GM19397 (cell line): Measurements from ENCODE around the gene PRKCZ.

Source experiments
- ATAC-seq: cut with Tn5 transposase; IDR thresholded peaks from one replicate; pipeline ENCODE4 v1.9.1; 2021; ENCODE audit warnings: mild to moderate bottlenecking, moderate library complexity; ENCODE audit not compliant: unreplicated experiment

PRKCZ gene

DNA sequence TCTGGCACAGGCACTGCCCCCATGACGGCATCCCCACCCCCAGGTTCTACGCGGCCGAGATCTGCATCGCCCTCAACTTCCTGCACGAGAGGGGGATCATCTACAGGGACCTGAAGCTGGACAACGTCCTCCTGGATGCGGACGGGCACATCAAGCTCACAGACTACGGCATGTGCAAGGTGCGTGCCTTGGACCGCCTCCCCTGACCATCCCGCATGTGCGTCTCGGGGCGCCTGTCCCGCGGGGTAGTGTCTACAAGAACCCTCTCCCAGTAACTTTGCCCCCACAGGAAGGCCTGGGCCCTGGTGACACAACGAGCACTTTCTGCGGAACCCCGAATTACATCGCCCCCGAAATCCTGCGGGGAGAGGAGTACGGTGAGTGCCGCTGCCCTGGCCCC lies 121.8 kb downstream of the PRKCZ start:
- ATAC-seq: no peak

DNA sequence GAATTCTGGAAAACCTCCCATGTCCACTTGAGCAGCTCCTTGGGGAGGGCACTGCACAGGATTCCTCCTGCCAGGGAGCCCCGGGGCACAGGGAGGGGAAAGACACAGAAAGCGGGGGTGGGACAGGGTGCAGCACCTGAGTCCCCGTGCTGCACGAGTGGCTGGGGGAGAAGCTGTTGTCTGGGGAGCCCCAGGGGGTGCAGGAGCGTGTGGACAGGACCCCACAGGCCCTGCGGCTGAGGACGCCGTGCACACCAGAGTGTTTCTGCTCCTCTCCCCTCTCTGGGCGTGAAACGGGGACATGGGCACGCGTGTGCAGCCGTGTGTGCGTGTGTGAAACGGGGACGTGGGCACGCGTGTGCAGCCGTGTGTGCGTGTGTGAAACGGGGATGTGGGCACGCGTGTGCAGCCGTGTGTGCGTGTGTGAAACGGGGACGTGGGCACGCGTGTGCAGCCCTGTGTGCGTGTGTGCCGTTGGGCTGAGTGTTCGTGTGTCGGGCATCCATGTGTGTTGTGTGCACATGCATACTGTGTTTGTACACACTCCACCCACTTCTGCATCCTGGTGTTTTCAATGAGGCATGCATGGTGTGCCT lies 122.4 kb downstream of the PRKCZ start:
- ATAC-seq: no peak

DNA sequence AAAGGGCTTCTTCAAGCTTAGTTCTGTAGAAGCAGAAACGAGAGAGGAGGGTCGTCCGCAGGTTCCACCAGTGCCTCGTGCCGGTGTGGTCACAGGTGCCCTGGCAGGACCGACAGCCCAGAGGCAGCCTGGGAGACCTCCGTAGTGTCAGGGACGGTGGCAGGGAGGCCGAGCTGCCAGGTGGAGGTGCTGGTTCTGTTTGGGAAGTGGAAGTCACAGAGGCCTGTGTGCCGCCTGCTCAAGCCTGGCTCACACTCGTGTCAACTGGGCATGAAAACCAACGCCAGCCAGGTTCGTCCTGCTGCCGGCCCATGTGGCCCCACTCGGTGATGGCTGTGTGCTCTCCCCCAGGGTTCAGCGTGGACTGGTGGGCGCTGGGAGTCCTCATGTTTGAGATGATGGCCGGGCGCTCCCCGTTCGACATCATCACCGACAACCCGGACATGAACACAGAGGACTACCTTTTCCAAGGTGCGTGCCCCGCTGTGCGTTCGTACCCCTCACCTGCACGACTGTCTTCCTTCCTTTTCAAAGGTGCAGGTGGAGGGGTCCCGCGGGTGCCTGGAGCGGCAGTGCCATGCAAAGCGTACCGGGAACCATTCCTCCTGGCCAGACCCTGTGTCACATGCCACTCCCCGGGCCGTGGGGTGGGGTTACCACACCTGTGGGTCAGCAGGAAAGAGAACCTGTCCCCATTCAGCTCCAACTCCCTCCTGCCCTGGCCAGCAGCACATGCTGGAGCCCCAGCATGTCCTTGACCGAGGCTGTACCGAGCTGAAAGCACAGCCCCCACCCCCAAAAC lies 123.5 kb downstream of the PRKCZ start:
- no peak for ATAC-seq

DNA sequence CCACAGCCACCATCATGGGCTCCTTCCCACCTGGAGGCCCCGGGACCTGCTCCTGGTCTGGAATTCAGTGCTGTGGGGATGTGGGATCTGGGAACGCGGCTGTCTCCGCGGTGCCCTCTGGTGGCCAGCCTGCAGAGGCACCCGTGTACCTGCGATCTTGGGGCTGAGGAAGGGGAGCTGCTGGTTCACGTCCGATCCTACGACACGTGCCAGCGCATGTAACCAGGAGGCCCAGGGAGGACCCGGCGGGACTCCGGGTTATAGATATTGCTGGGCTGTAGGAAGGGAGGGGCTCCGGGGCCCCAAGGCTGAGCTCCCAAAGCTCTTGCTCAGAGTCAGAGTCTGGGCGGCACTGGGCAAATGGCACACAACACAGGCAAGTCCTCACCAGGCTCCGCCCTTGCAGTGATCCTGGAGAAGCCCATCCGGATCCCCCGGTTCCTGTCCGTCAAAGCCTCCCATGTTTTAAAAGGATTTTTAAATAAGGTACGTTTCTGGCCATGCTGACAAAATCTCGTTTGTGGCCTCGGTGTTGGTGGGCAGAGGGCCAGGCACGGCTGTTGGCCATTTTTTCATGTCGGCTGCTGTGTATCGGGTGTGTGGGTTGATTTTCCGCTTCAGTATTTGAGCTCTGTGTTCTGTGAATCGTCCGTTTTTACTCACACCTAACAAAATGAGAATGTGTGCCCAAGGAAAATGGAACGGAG lies 124.3 kb downstream of the PRKCZ start:
- no peak for ATAC-seq

DNA sequence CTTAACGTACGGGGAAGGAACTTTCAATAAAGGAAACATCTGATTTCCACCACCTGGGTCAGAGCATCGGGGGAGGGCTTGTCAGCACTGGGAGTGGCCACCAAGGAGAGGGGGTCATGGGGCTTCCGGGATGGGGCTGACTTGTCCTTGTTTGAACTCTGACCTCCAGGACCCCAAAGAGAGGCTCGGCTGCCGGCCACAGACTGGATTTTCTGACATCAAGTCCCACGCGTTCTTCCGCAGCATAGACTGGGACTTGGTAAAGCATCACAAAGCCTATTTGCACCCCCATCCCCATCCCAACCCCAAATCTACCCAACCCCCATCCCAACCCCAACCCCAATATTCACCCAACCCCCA lies 124.8 kb downstream of the PRKCZ start:
- no peak for ATAC-seq

DNA sequence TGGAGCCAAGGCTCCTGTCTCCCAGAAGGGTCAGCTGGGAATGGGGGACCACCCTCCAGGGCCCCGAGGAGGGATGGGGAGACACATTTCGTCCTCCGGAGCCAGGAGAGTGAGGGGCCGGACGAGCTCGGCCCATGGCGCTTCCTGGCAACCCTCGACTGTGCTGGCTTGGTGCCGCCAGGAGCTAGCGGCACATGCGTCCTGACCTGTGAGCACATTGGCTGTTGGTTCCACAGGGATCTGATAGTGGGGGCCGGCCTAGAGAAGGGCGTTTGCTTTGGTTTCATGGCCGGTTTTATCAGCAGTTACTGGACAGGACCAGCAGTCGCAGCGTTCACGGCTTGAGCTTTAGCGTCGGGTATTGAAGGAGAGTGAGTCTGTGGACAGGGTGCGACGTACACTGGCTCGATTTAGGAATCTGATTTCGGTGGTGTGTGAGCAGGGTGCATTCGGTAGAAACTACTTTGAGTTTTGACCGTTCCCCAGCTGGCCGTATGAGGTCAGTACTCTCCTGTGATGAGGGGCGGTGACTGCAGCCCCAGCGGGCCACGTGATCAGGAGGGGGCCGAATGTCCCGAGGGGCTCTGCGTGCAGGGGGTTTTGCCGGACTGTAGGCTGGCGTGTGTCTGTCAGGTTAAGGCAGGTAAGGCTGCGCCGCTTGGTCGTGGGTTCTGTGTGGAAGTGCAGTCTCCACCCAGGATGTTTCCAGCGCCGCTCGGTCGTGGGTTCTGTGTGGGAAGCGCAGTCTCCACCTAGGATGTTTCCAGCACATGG lies 125.7 kb downstream of the PRKCZ start:
- no peak for ATAC-seq

DNA sequence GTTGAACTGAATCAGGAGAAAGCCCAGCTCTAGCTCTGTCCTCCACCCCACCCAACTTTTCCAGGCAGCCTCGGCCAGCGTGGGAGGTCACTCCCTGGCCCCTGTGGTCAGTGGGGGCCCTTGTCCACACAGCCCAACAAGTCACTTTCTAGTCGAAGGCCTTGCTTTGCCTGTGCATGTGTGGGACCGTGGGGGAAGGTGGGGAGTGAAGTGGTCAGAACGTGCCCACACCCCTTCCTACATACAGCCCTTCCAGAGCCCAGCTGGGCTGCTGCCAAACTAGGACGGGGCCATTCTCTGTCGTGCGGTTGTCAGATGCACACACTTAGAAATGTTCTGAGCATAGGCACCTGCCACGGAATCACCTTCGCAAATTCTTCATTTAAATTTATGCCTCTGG lies 126.4 kb downstream of the PRKCZ start:
- ATAC-seq: no peak

DNA sequence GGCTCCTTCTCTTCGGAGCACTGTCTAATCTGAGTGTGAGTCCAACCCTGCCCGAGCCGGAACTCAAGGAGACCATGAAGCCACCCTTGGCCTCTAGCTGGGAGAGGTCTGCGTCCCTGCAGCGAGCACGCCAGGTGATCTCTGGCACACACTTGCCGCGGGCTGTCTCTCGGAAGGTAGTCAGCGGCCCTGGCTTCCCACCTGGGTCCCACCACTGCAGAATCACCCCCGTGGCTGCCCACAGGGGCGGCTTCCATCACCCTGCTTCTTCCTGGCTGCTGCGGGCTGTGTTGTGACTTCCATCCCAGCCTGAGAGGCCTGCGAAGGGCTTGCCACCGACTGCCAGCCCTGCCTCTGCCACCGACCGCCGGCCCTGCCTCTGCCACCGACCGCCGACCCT lies 127.3 kb downstream of the PRKCZ start:
- no peak for ATAC-seq

DNA sequence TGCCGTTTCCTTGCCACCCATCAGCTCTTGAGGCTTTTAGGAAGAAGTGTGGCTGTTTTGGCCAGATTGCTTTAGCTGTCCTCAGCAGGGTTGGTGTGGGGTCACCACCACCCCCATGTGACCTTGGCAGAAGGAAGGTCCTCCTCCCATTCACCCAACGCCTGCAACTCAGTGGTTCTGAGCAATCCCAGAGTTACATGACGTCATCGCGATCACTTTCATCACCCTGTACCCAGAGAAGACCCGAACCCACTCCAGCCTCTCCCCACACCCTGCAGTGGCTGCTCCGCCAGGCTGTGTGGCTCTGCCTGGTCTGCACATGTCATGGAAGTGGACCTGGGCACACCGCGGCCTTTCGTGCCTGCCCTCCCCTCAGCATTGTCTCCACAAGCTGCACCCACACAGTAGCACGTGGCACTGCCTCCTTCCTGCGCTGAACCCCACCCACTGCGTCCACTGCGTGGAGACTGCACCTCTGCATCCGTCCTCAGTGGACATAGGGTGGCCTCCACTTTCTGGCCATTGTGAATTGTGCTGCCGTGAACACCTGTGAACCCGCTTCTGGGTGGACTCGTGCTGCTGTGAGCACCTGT lies 127.8 kb downstream of the PRKCZ start:
- no peak for ATAC-seq

DNA sequence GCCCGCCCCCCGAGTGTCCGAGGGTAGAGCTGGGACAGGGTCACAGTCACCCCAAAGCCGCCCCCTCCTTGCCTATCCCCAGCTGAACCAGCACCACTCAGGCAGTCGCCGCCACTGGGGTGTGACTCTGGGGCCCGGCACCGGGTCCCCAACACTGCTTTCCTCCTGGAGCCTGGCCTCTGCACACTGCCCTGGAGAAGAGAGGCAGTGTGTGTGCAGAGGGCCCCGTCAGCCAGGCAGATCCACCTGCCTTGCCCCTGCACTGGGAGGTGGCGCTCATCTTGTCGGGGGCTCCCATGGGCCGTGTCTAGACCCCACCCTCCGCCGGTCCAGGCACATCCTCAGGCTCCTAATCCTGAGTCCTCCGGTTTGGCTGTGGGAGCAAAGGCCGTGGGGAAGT lies 128.7 kb downstream of the PRKCZ start:
- no peak for ATAC-seq

DNA sequence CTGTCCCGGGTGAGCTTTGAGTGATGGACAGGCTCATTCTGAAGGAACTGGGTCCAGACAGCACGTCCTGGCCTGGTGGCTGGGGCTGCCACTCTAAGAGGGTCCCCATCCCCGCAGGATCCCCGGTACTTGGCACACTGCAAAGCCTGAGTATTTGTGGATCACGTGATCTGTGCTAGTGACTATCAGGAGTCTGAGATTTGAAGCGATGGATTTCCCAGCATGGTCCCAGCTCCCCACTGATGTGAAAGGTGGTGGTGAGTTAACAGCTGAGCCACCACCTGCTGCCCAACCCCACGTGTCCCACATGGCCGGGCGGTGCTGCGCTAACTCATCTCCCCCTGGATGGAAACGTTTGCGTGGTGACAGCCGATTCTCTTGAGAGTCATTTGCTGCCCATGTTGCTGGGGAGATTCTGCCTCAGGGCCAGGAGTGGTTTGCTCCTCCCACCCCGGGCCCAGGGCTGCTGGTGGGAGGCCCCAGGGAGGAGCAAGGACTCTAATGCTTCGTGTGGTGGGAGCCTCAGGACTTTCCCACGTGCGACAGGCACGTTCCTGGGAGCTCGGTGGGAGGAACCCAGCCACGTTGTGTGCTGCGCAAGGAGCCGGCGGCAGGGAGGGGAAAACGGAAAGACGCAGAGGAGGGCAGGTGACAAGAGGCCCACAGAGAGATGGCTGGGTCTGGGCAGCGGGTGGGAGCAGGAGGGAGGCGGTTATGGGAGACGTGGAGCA lies 129.2 kb downstream of the PRKCZ start:
- ATAC-seq: no peak

DNA sequence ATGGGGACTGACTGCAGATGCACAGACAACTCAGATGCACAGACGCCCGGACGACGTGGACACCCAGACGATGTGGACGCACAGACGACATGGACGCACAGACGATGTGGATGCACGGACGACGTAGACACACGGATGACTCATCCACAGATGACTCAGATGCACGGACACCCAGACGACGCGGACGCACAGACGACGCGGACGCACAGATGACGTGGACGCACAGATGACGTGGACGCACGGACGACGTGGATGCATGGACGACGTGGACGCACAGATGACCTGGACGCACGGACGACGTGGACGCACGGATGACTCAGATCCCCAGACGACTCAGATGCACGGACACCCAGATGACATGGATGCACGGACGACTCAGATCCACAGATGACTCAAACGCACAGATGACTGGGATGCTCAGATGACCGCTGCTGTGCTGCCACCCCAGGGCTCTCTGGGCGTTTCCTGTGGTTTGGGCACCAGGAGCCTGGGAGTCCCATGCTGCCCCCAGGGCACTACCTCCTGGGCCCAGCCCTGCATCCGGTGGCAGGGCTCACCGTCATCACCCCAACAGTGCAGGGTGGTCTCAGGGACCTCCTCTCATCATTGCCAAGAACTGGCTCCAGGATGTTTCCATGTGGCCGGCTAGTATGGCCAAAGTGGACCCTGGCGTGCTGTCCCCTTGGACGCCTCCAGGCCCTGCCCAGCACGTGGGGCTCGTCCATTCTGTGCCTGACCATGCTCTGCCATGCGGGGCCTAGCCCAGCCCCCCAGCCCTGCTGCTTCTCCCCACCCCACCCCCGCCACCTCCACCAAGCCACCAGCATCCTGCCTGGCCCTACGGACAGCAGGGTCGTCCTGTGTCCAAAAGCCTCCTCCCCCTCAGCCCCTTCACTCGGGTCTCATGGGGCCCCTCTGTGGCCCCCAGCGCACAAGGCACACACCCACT lies 130.4 kb downstream of the PRKCZ start:
- ATAC-seq: no peak

DNA sequence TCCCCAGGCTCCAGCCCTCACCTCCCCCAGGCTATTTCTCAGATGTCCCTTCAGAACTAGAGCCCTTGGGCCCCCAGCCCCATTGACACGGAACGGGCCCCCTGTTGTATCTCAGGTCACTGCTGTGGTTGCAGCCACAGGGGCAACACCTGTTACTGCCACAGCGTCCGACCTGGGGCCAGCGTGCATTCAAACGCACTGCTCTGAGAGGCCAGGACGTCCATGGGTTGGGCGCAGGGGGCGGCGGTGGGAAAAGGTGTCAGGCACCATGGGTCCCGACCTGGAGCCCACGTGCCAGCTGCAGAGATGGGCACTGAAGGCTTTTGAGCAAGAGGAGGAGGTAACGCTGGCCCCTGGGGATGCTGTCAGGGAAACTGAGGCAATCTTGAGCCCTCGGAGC lies 131.1 kb downstream of the PRKCZ start:
- ATAC-seq: no peak

DNA sequence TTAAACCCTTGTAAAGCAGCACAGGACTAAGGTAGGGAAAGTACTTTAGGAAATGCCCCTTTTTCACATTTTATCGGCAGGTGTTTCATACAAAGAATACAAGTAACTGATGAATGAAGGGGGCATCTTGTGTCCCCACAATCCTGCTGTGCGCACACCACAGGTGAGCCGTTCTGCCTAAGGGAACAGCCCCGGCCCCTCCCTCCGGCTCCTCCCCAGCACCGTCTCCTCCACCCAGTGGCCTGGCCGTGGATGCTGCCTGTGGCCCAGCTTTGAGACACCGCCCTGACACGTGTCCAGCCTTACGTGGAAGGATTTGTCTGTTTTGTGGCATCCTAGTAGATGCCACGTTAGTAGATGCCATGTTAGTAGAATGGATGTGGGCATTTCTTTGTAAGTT lies 131.5 kb downstream of the PRKCZ start:
- ATAC-seq: no peak

DNA sequence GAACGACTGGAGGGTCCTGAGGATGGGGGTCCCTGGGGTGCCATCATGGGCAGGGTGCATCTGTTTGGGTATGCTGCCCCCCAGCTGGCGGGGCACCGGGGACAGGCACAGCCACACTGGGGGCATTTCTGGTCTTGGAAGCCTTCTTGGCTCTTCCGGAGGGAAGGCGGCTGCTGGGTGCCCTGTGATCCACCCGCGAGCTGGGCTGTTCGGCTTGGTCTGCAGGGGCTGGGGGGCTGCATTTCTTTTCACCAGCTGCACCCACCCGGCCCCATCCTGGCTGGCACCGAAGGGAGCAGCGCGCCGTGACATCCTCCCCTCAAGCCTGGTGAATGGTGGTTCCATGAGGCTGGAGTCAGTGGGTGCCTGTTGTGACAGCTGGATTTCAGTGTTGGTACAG lies 132.2 kb downstream of the PRKCZ start:
- no peak for ATAC-seq

DNA sequence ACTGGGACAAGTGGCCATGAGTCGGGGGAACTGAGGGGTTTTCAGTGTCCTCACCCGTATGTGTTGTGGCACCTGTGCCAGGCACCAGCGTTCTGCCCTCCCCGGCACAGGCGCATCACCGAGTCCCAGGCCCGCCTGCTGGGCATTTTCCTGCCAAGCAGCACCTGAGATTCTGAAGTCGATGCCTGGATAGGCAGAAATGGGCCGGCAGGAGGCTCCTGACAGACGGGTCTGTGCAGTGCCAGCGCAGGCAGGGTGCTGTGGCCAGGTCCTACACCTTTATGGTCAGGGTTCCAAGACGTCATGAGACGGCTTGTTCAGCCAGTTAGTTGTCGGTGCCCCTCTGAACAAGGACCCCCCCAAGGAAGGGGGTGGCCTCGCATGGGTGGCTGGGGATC lies 133.7 kb downstream of the PRKCZ start:
- no peak for ATAC-seq

DNA sequence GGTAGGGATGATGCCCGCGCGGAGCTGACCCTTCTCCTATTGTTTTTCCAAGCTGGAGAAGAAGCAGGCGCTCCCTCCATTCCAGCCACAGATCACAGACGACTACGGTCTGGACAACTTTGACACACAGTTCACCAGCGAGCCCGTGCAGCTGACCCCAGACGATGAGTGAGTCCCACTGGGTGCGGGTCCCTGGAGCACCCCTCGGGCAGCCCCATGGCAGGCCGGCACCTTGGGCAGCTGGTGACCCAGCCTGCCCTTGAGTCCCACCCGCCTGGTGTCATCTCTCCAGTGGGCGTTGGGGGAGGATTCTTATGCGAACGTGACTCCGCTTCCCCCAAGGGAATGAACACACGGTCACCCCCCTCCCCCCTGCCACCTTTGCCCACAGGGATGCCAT lies 134.3 kb downstream of the PRKCZ start:
- no peak for ATAC-seq

DNA sequence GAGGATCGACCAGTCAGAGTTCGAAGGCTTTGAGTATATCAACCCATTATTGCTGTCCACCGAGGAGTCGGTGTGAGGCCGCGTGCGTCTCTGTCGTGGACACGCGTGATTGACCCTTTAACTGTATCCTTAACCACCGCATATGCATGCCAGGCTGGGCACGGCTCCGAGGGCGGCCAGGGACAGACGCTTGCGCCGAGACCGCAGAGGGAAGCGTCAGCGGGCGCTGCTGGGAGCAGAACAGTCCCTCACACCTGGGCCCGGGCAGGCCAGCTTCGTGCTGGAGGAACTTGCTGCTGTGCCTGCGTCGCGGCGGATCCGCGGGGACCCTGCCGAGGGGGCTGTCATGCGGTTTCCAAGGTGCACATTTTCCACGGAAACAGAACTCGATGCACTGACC lies 134.7 kb downstream of the PRKCZ start:
- no peak for ATAC-seq
